ENCODE results near the gene ARHGAP10.

GRCh38 chr4:147957446-147957845 lies 225.6 kb downstream of the ARHGAP10 start:
- TF ChIP-seq EZH2 (IDR thresholded peaks at IDR 0.05; ENCODE audit: borderline replicate concordance, insufficient read depth, low read depth, low read length, poor library complexity, severe bottlenecking) = no peak
- TF ChIP-seq, protein P1, sequence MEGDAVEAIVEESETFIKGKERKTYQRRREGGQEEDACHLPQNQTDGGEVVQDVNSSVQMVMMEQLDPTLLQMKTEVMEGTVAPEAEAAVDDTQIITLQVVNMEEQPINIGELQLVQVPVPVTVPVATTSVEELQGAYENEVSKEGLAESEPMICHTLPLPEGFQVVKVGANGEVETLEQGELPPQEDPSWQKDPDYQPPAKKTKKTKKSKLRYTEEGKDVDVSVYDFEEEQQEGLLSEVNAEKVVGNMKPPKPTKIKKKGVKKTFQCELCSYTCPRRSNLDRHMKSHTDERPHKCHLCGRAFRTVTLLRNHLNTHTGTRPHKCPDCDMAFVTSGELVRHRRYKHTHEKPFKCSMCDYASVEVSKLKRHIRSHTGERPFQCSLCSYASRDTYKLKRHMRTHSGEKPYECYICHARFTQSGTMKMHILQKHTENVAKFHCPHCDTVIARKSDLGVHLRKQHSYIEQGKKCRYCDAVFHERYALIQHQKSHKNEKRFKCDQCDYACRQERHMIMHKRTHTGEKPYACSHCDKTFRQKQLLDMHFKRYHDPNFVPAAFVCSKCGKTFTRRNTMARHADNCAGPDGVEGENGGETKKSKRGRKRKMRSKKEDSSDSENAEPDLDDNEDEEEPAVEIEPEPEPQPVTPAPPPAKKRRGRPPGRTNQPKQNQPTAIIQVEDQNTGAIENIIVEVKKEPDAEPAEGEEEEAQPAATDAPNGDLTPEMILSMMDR (IDR thresholded peaks at IDR 0.05) = no peak

All from B cell (primary cell).